Measurements from ENCODE around the gene DNAJB1.
"Not testable (repeated sequence)": the region's sequence is repeated elsewhere in the genome, so short reads cannot be mapped to it uniquely, and the experiment has no call there.

DNAJB1 gene

GRCh38 chr19:14517840-14518505 lies at the start of gene DNAJB1:
Gene DNAJB1, minus strand, starts transcription at chr19:14518397. Its CDS starts 48 bp downstream, at chr19:14518349.
- DNase-seq = peak; percentile 77

- no peak for DNase-seq
Measured at GRCh38 chr19:14567079-14567478, 48.9 kb upstream of the DNAJB1 start.

- DNase-seq = no peak
Measured at GRCh38 chr19:14566712-14567077, 48.5 kb upstream of the DNAJB1 start.

- DNase-seq = no peak
Measured at GRCh38 chr19:14565765-14566711, 47.8 kb upstream of the DNAJB1 start.

GRCh38 chr19:14565298-14565679 lies 47.1 kb upstream of the DNAJB1 start:
- DNase-seq = no peak

GRCh38 chr19:14564652-14565297 lies 46.6 kb upstream of the DNAJB1 start:
- DNase-seq = not testable (repeated sequence)

GRCh38 chr19:14563989-14564651 lies 45.9 kb upstream of the DNAJB1 start:
- DNase-seq = peak; percentile 90

GRCh38 chr19:14563590-14563926 lies 45.4 kb upstream of the DNAJB1 start:
- no peak for DNase-seq

- DNase-seq = no peak
Measured at GRCh38 chr19:14562660-14563589, 44.7 kb upstream of the DNAJB1 start.

- DNase-seq = no peak
Measured at GRCh38 chr19:14561847-14562351, 43.7 kb upstream of the DNAJB1 start.

GRCh38 chr19:14561249-14561648 lies 43.1 kb upstream of the DNAJB1 start:
- no peak for DNase-seq

GRCh38 chr19:14560776-14561108 lies 42.5 kb upstream of the DNAJB1 start:
- DNase-seq = no peak

- DNase-seq = no peak
Measured at GRCh38 chr19:14559916-14560775, 41.9 kb upstream of the DNAJB1 start.

- DNase-seq = no peak
Measured at GRCh38 chr19:14558370-14559066, 40.3 kb upstream of the DNAJB1 start.

- peak; percentile 89 for DNase-seq
Measured at GRCh38 chr19:14556662-14557188, 38.5 kb upstream of the DNAJB1 start.

GRCh38 chr19:14555918-14556661 lies 37.9 kb upstream of the DNAJB1 start:
- peak; percentile 56 for DNase-seq

GRCh38 chr19:14554382-14554812 lies 36.2 kb upstream of the DNAJB1 start:
- DNase-seq = no peak

- DNase-seq = no peak
Measured at GRCh38 chr19:14553939-14554243, 35.7 kb upstream of the DNAJB1 start.

All from stimulated activated CD8-positive, alpha-beta memory T cell treated with anti-CD3 and anti-CD28 coated beads, Interleukin-4, amount 100 ng/mL, for 48 hours (primary cell).